Measurements from ENCODE around the gene PLXDC1.

The PLXDC1 gene

GRCh38 chr17:39113871-39114270 lies 37.6 kb downstream of the PLXDC1 start:
- POLR2A ChIA-PET, result no interaction called here

DNA sequence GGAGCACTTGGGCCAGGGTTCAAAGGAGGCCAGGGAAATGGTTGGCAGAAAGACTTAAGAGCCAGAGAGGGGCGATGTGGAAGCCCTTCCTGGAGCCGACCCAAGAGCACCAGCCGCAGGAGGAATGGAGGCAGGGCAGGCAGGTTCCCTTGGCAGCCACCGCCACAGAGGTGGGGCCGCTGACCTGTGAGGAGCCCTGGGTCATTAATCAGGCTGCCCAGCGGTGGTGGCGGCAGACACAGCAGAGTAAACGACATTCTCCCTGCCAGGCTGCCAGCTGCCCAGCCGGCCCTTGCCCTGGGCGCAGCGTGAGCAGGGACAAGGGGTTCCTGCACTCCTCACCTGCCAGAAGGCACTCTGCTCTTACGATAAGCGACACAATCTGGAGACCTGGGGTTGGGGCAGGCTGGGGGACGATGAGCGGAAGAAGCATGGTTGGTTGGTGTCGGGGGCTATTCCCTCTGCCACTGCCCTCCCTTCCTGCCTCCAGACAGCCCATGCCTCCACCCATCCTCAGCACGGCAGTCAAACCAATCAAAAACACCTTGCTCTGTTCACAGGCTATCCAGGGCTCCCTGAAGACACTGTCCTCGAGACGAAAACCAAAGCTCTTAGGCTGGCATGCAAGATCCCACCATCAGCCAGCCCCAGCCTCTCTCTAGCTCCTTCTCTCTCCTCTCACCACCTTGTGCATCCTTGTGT lies 40.9 kb downstream of the PLXDC1 start:
- no peaks in the 10 kb centered on the region for H3K9me3 ChIP-seq (ENCODE audit: control insufficient read depth, insufficient read depth, low read depth, low read length)
- POLR2A ChIA-PET, result interaction anchor here (0.5 kb wide), 1 partner anchor 308 kb away, joined by 3 read pairs; no protein-coding TSS in a partner anchor
- H3K36me3 ChIP-seq (ENCODE audit: control insufficient read depth in 2 of 2, insufficient read depth in 1 of 2, low read length in 2 of 2), result no peaks in the 10 kb centered on the region
- no peak overlapping the region for H3K4me3 ChIP-seq (ENCODE audit: low read depth, low read length)
- no peak for TF ChIP-seq ZNF521 (tag by site-specific recombination; IDR thresholded peaks at IDR 0.05)
- no peak for TF ChIP-seq ZBTB26 (tag by site-specific recombination; optimal IDR thresholded peaks at IDR 0.05)
- no peak for TF ChIP-seq ZNF292 (tag by site-specific recombination; IDR thresholded peaks at IDR 0.05; ENCODE audit: borderline replicate concordance, low read depth)
- TF ChIP-seq ZNF624 (tag by site-specific recombination; IDR thresholded peaks at IDR 0.05), result no peak
- no peak for TF ChIP-seq ZNF776 (tag by site-specific recombination; IDR thresholded peaks at IDR 0.05; ENCODE audit: borderline replicate concordance)
- TF ChIP-seq INSM2 (tag by site-specific recombination; IDR thresholded peaks at IDR 0.05), result no peak
- no peak for TF ChIP-seq KLF16 (tag by site-specific recombination; IDR thresholded peaks at IDR 0.05)
- no peaks in the 10 kb centered on the region for H3K4me1 ChIP-seq (ENCODE audit: control insufficient read depth, insufficient read depth, low read length)
- CTCF ChIA-PET, result no interaction called here
- H3K27ac ChIP-seq (ENCODE audit: extremely low read depth, low read depth, low read length), result no peak overlapping the region

More at GRCh38 chr17:39113871-39114270, 37.6 kb downstream of the PLXDC1 start:
- Histone ChIP-seq H3K36me3 (ENCODE audit: control insufficient read depth in 2 of 2, insufficient read depth in 1 of 2, low read length in 2 of 2) (no peaks in the 10 kb centered on the region), H3K27ac (ENCODE audit: extremely low read depth, low read depth, low read length) (no peak overlapping the region), H3K4me1 (ENCODE audit: control insufficient read depth, insufficient read depth, low read length) (no peaks in the 10 kb centered on the region), H3K9me3 (ENCODE audit: control insufficient read depth, insufficient read depth, low read depth, low read length) (no peaks in the 10 kb centered on the region), H3K4me3 (ENCODE audit: low read depth, low read length) (no peak overlapping the region)
- TF ChIP-seq KLF7 (tag by site-specific recombination; IDR thresholded peaks at IDR 0.05; ENCODE audit: borderline replicate concordance) (0 out of 2 replicates have a peak, but pooled peaks have one; percentile 18), ZNF585B (tag by site-specific recombination; IDR thresholded peaks at IDR 0.05) (no peak), KLF8 (tag by site-specific recombination; IDR thresholded peaks at IDR 0.05) (peak; percentile 50), SP2 (tag by site-specific recombination; IDR thresholded peaks at IDR 0.05) (no peak), SETDB1 (IDR thresholded peaks at IDR 0.05; ENCODE audit: insufficient read length, low read length) (peak; percentile 12)
- CTCF ChIA-PET, result interaction anchor here (0.8 to 2.4 kb wide), 2 partner anchors 9 to 130 kb away, joined by 4 to 10 read pairs; no protein-coding TSS in a partner anchor

DNA sequence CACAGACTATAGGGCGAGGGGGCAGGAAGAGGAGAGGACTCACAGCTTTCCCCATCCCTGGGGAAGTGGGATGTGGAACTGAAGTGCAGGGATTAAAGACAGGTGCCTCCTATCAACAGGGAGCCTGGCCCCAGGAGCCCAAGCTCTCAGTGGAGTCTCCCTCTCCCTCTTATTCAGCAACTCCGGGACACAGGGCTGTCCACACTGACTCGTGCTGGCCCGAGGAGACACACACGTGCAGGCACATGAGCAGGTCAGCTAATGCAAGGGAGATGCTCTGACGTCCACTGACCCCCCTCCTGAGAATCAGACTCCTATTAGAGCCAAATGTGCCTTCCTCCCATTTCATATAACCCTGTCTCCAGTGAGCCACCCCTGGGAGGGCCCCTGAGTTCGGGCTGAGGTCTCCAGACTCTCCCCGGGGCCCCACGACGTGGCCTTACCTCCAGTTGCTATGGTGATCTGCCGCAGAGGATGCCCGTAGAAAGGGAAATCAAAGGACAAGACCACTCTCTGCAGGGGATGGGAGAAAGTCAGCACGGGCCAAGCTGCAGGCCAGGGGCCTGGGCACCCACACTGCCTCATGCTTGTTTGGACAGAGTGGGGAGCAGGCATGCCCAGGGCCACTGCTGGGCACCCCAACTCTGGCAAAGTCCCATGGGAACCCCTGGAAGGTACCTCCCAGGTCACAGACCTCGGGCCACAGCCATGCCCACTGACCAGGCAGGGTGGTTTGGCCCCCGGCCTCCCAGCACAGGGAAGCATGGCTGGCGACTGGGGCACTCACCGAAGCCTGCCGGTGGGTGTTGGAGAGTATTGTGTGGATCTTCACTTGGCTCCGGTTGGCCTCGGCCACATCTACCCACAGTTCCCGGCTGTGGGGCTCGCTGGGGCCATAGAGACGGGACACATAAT lies 42.7 kb downstream of the PLXDC1 start:
- Histone ChIP-seq H3K4me1 (ENCODE audit: control insufficient read depth, insufficient read depth, low read length) (no peaks in the 10 kb centered on the region), H3K27ac (ENCODE audit: extremely low read depth, low read depth, low read length) (no peak overlapping the region), H3K4me3 (ENCODE audit: low read depth, low read length) (no peak overlapping the region), H3K9me3 (ENCODE audit: control insufficient read depth, insufficient read depth, low read depth, low read length) (no peaks in the 10 kb centered on the region), H3K36me3 (ENCODE audit: control insufficient read depth in 2 of 2, insufficient read depth in 1 of 2, low read length in 2 of 2) (no peaks in the 10 kb centered on the region)
- CTCF ChIA-PET, result interaction anchor here (0.6 kb wide), 1 partner anchor 374 kb away, joined by 3 read pairs; no protein-coding TSS in a partner anchor
- POLR2A ChIA-PET, result no interaction called here
- TF ChIP-seq PRDM10 (tag by site-specific recombination; IDR thresholded peaks at IDR 0.05), result no peak
